HG03469 (cell line): ENCODE results near the gene ERBIN.
"Not testable (repeated sequence)": the region's sequence is repeated elsewhere in the genome, so short reads cannot be mapped to it uniquely, and the experiment has no call there.

ENCODE experiments used
- ATAC-seq: cut with Tn5 transposase; IDR thresholded peaks from one replicate; pipeline ENCODE4 v1.9.1; 2021; ENCODE audit warnings: mild to moderate bottlenecking, moderate library complexity, moderate number of reproducible peaks; ENCODE audit not compliant: unreplicated experiment

Gene ERBIN

GRCh38 chr5:66002415-66002814, 76.0 kb downstream of the ERBIN start:
- ATAC-seq, result no peak

GRCh38 chr5:66004216-66004615, 77.8 kb downstream of the ERBIN start:
- ATAC-seq, result no peak

GRCh38 chr5:66009277-66009676, 82.9 kb downstream of the ERBIN start:
- no peak for ATAC-seq

GRCh38 chr5:66010476-66010875, 84.1 kb downstream of the ERBIN start:
- ATAC-seq, result no peak

GRCh38 chr5:66012271-66012670, 85.9 kb downstream of the ERBIN start:
- ATAC-seq, result no peak

- ATAC-seq, result no peak
These were observed 87.0 kb downstream of the ERBIN start for GRCh38 chr5:66013397-66013796.

GRCh38 chr5:66013906-66014305, 87.5 kb downstream of the ERBIN start:
- ATAC-seq, result no peak

GRCh38 chr5:66015196-66015960, 89.0 kb downstream of the ERBIN start:
- no peak for ATAC-seq

GRCh38 chr5:66021585-66021984, 95.2 kb downstream of the ERBIN start:
- no peak for ATAC-seq

GRCh38 chr5:66039296-66039695, 112.9 kb downstream of the ERBIN start:
- ATAC-seq, result no peak

- no peak for ATAC-seq
These were observed 113.3 kb downstream of the ERBIN start for GRCh38 chr5:66039701-66040100.

GRCh38 chr5:66041627-66042026, 115.3 kb downstream of the ERBIN start:
- no peak for ATAC-seq

- no peak for ATAC-seq
These were observed 130.9 kb downstream of the ERBIN start for GRCh38 chr5:66057239-66057638.

GRCh38 chr5:66061320-66061719, 134.9 kb downstream of the ERBIN start:
- not testable (repeated sequence) for ATAC-seq

GRCh38 chr5:66063061-66063460, 136.7 kb downstream of the ERBIN start:
- not testable (repeated sequence) for ATAC-seq

GRCh38 chr5:66066826-66067225, 140.5 kb downstream of the ERBIN start:
- no peak for ATAC-seq

GRCh38 chr5:66072031-66072430, 145.7 kb downstream of the ERBIN start:
- ATAC-seq, result no peak

GRCh38 chr5:66074901-66075300, 148.5 kb downstream of the ERBIN start:
- ATAC-seq, result no peak

GRCh38 chr5:66080664-66081063, 154.3 kb downstream of the ERBIN start:
- no peak for ATAC-seq

GRCh38 chr5:66089384-66089783, 163.0 kb downstream of the ERBIN start:
- no peak for ATAC-seq

GRCh38 chr5:66100851-66101250, 174.5 kb downstream of the ERBIN start:
- ATAC-seq, result no peak

- no peak for ATAC-seq
These were observed 186.8 kb downstream of the ERBIN start for GRCh38 chr5:66113160-66113559.

GRCh38 chr5:66118304-66118703, 191.9 kb downstream of the ERBIN start:
- no peak for ATAC-seq
